ENCODE measurements around the gene DRD3. TPM values are rescaled to one million over a fixed set of nuclear protein-coding genes. Genes with fewer than 3 reads are reported as not detected.

The DRD3 gene
- total and polyA plus RNA-seq, 7 donors, result not detected

- intact Hi-C loops (cut with DNase I), result loop anchor here (10.0 kb wide), 2 partner anchors 434 to 1014 kb away; no protein-coding TSS in a partner anchor
- no peaks in the 10 kb centered on the region for H3K36me3 ChIP-seq
- no peaks in the 10 kb centered on the region for H3K27me3 ChIP-seq
- H3K27ac ChIP-seq, result no peak overlapping the region
- peaks cover 0 to 6% (median 3%) of the 10 kb centered on the region in 4 donors for H3K4me1 ChIP-seq
- WGBS, 2 donors, result 82 to 86% methylated on average over 3 of the region's 3 CpGs
- H3K9me3 ChIP-seq, result no peaks in the 10 kb centered on the region
- H3K4me3 ChIP-seq, result no peak overlapping the region
- TF ChIP-seq POLR2AphosphoS5 (IDR thresholded peaks at IDR 0.05) (no peak), EP300 (IDR thresholded peaks at IDR 0.05) (no peak), POLR2A (IDR thresholded peaks at IDR 0.05) (no peak), CTCF (IDR thresholded peaks at IDR 0.05) (no peak)
- no peak for DNase-seq
Measured at GRCh38 chr3:114151091-114151490, 27.8 kb downstream of the DRD3 start.

GRCh38 chr3:114147251-114147650, 31.6 kb downstream of the DRD3 start:
- no peak overlapping the region for H3K27ac ChIP-seq
- 80 to 86% methylated on average over 9 of the region's 9 CpGs for WGBS, 2 donors
- DNase-seq, result no peak
- H3K27me3 ChIP-seq, result no peaks in the 10 kb centered on the region
- intact Hi-C loops (cut with DNase I), result no loop called here
- TF ChIP-seq POLR2A (IDR thresholded peaks at IDR 0.05) (no peak), POLR2AphosphoS5 (IDR thresholded peaks at IDR 0.05) (no peak), EP300 (IDR thresholded peaks at IDR 0.05) (no peak), CTCF (IDR thresholded peaks at IDR 0.05) (no peak)
- H3K9me3 ChIP-seq, result no peaks in the 10 kb centered on the region
- no peaks in the 10 kb centered on the region for H3K4me1 ChIP-seq
- H3K36me3 ChIP-seq, result no peaks in the 10 kb centered on the region
- H3K4me3 ChIP-seq, result no peak overlapping the region

- TF ChIP-seq POLR2AphosphoS5 (IDR thresholded peaks at IDR 0.05) (no peak), CTCF (IDR thresholded peaks at IDR 0.05) (no peak), EP300 (IDR thresholded peaks at IDR 0.05) (no peak), POLR2A (IDR thresholded peaks at IDR 0.05) (no peak)
- intact Hi-C loops (cut with DNase I), result no loop called here
- Histone ChIP-seq H3K4me3 (no peak overlapping the region), H3K36me3 (no peaks in the 10 kb centered on the region), H3K27ac (no peak overlapping the region), H3K27me3 (no peaks in the 10 kb centered on the region), H3K4me1 (no peaks in the 10 kb centered on the region), H3K9me3 (no peaks in the 10 kb centered on the region)
- no peak for DNase-seq
- 54 to 70% methylated on average over 7 of the region's 7 CpGs for WGBS, 2 donors
Measured at GRCh38 chr3:114144909-114145688, 33.8 kb downstream of the DRD3 start.

GRCh38 chr3:114143817-114144216, 35.0 kb downstream of the DRD3 start:
- H3K27ac ChIP-seq, result no peak overlapping the region

More at GRCh38 chr3:114143817-114144216, 35.0 kb downstream of the DRD3 start:
- Histone ChIP-seq H3K4me1 (no peaks in the 10 kb centered on the region), H3K27me3 (no peaks in the 10 kb centered on the region), H3K36me3 (no peaks in the 10 kb centered on the region), H3K9me3 (no peaks in the 10 kb centered on the region), H3K4me3 (no peak overlapping the region)
- 85 to 91% methylated on average over 1 of the region's 1 CpG for WGBS, 2 donors
- TF ChIP-seq POLR2A (IDR thresholded peaks at IDR 0.05) (no peak), EP300 (IDR thresholded peaks at IDR 0.05) (no peak), POLR2AphosphoS5 (IDR thresholded peaks at IDR 0.05) (no peak), CTCF (IDR thresholded peaks at IDR 0.05) (no peak)
- intact Hi-C loops (cut with DNase I), result no loop called here
- no peak for DNase-seq
